GM19238 (cell line): Measurements from ENCODE around the gene WDR88.
"Not testable (repeated sequence)": the region's sequence is repeated elsewhere in the genome, so short reads cannot be mapped to it uniquely, and the experiment has no call there.

ENCODE experiments used
- DNase-seq: peaks from one replicate; pipeline ENCODE4 v3.0.0; 2011; ENCODE audit warnings: low spot score; ENCODE audit not compliant: insufficient read length

The WDR88 gene

DNA sequence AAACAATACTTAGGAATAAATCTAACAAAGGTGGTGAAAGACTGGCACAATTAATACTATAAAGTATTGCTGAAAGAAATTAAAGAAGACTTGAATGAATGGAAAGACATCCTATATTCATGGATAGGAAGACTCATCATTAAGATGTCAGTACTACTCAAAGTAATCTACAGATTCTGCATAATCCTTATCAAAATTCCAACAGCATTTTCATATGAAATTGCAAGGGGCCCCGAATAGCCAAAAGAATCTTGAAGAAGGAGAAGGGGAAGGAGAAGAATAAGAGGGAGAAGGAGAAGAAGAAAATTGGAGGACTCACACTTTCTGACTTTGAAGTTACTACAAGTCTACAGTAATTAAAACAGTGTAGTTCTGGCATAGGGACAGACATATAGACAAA is 36.6 kb downstream of the WDR88 start:
- DNase-seq = no peak

DNA sequence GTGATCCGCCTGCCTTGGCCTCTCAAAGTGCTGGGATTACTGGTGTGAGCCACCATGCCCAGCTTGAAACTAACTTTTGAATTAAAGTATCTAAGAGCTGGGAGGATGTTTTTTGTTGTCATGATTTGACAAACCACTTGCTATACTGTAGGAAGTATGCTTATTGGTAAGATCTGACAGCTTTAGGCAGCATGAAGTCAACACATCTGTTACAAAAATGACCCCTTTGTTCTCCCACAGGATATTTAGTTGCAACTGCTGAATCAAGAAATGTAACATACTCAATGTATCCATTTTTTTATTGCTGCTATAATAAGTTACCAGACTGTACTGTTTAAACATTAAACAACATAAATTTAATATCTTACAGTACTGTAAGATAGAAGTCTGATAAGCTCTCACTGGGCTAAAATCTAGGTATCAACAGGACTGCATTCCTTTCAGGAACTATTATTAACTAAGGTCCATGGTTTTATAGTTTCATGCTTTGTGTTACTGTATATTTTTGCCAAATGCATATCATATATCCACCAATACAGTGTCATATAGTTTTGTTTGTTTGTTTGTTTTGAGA is 39.4 kb downstream of the WDR88 start:
- no peak for DNase-seq

DNA sequence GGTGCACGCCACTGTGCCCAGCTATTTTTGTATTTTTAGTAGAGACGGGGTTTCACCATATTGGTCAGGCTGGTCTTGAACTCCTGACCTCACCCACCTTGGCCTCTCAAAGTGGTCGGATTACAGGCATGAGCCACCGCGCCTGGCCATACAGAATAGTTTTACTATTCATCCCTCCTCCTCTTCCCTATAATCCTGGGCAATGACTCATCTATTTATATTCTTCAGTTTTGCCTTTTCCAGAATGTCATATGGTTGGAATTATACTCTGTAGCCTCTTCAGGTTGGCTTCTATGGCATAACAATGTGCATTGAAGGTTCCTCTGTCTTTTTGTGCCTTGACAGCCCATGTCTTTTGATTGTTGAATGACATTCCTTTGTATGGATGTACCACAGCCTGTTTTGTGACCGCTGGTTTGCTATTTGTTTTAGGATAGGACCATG is 40.0 kb downstream of the WDR88 start:
- DNase-seq = no peak

DNA sequence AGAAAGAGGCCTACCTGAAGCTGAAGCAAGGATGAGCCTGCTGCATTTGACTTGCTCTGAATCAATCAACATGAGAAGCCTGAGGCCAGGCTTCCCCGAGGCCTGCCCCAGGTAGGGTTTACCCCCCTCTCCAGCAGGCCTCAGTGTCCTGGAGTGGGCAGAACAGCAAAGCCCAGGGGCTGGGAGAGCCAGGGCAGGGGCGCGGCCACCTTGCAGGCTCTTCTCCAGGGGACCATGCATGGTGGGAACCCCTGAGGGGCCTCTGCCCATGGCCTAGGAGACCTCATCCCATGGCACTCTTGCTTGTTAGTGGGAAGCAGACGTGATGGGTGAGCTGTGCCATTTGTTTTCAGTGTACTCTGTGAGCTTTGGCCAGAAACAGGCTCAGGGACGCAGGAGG is 42.3 kb downstream of the WDR88 start:
- DNase-seq = no peak

DNA sequence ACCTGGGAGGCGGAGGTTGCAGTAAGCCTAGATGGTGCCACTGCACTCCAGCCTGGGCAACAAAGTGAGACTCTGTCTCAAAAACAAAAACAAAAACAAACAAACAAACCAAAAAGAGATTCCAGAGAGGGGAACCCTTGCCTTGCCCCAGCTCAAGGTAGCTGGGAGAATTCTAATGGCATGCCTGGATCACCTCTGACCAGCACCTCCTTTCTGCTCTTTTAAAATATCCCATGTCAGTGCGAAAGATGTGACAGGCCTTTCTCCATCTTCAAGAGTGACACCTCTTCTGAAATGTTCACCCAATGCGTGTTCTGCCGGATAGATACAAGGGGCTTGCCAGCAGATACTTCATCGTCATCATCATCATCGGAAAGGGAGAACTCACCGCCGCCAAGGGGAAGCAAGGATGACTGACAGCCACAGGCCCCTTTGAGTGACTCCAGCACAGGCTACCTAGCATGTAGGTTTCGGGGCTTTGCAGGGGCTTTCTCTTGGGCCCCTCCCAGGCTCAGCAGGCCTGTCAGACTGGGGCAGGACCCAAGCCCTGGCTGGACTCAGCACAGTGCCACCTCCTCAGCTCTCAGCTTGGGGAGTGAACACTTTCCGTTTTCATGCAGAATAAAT is 43.4 kb downstream of the WDR88 start:
- DNase-seq = no peak

DNA sequence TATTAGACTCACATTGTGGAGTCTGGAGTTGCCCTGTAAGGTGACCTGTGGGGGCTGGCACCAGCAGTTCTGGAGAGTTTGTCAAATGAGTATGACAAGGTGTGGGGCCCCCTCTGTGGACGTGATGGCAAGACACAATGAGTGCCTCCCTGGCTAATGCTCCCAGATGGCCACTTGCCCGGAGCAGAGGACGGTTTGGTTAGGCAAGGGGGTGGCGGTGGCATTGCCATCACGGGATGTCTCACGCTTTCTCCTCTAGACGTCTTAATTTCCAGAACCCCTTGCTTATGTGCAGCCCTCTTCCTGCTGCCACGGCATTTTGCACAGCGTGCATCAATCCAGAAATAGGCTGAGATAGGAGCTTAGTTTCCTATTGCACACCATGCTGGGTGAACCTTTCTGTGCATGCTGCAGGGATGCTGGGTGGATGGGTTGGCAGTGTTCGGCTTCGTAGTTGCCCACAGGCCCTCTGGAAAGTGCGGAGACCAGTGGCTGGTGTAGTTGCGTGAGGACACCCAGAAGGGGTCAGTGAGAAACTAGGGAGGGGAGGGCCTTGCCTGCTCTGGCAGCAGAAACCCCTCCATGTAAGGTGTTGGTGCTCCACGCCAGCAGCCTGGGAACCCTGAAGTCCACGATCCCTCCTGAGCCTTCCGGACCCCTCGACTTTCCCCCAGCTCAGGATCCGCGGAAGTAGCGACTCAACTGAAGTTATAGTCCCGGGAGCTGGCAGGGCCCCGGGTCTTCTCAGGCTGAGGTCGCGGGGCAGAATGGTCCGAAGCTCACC is 44.2 kb downstream of the WDR88 start:
- DNase-seq = no peak

DNA sequence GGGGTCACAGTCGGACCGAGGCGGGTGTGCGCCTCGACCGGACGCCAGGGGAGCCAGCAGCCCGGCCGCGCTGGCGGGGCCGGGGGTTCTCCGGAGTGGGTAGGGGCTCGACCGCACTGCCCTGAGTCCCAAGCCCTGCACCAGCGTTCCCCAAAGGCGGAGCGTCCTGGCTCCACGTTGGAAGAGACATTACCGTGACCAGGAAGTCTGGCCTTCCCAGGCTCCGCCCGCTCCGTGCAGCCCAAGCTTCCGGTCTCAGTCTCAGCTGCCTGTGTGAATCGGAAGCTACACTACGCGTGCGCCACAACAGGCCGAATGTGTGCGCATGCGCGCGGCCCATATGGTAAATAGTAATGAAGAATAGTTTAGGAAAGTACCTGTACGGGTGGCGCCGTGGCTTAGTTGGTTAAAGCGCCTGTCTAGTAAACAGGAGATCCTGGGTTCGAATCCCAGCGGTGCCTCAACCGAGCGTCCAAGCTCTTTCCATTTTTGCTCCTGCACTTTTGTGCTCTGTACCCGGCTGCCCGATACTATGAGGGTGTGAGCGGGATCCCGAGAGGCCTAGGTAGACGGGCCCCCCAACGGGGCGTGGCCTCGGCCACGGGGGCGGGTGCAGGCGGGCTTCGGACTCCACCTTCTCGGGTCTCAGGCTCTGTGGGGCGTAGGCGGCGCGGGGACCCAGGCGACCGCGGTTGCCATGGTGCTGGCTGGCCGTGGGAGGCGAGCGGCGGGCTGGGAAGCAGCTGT is 44.9 kb downstream of the WDR88 start:
- peak; percentile 94 for DNase-seq

DNA sequence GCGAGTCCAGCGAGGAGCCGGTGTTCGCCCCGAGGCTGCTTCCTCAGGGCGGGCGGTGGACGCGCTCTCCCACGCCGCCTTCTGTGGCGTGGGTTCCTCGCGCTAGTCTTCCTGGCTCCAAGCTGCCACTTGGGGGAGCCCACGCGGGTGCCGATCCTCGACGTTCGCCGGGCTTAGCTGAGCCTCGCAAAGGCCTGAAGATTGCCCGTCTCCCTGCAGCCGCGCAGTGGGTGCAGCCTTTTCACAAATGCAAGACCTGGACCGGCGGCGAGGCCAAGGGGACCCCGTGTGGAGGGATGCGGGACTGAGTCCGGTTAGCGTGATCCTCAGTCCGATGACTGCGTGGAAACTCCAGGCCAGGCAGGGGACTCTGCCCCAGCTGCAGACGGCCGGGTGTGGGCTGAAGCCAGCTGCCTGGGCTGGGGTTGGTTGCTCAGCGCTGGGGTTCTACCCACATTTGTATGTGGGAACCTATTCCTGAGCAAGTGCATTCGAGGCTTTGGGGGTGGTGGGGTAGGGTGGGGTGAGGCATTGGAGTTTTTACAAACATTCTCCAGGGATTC is 45.6 kb downstream of the WDR88 start:
- no peak for DNase-seq

DNA sequence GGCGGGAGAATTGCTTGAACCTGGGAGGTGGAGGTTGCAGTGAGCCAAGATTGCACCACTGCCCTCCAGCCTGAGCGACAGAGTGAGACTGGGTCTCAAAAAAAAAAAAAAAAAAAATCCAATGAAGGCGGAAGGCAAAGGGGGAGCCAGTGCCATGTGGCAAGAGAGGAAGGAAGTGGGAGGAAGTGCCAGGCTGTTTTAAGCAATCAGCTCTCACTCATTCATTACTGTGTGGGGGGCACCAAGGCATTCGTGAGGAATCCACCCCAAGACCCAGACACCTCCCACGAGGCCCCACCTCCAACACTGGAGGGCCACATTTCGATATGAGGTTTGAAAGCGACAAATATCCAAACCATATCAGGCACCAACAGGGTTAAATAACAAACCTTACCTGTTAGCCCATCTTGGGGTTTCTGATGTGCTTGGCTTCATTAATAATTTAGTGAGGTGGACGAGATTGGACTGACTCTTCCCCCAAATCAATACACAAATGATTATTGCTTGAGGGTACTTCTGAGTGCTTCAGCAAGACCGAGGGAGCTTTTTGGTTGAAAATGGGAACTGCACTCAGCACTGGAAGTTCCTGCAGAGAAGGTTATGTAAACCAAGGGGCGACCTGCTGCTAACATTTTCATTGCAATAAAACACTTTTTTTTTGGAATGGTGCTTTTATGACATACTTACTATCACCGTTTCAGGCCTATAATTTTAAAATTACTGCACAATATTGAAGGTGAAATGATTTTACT is 54.7 kb downstream of the WDR88 start:
- no peak for DNase-seq

DNA sequence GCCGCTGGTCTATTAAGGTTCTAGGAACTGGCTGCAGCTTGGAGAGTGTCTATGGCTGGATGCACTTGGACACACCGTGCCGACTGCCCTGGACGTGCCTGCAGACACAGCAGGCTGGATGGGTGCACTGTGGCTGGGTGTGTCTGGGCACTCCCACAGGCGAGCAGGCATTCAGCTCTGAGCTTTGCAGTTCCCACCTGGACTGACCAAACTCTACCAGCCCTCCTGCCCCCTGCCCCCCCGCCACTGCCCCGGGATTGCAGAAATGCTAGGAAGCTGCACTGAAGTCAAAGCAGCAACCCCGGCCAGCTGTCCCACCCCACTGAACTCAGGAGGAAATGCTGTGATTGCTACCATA is 55.2 kb downstream of the WDR88 start:
- DNase-seq = no peak

DNA sequence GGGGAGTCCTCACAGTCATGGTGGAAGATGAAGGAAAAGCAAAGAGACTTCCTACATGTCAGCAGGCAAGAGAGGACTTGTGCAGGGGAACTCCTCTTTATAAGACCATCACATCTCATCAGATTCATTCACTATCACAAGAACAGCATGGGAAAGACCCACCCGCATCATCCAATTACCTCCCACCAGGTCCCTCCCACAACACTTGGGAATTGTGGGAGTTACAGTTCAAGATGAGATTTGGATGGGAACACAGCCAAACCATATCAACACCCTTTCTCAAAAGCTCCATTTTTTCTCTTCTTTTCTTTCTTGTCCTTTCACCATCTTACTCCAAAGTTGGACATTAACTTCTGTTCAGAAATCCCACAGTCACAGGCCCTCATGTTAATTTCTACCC is 57.5 kb downstream of the WDR88 start:
- DNase-seq = no peak

DNA sequence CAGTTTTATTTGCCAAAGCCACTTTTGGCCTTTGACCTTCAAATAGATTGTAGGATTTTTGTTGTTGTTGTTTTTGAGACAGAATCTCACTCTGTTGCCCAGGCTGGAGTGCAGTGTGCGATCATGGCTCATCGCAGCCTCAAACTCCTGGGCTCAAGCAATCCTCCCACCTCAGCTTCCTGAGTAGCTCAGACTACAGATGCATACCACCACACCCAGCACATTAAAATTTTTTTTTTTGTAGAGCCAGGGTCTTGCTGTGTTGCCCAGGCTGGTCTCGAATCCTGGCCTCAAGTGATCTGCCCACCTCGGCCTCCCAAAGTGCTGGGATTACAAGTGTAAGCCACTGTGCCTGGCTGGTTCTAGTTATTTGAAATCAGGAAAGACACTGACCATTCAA is 59.2 kb downstream of the WDR88 start:
- not testable (repeated sequence) for DNase-seq

DNA sequence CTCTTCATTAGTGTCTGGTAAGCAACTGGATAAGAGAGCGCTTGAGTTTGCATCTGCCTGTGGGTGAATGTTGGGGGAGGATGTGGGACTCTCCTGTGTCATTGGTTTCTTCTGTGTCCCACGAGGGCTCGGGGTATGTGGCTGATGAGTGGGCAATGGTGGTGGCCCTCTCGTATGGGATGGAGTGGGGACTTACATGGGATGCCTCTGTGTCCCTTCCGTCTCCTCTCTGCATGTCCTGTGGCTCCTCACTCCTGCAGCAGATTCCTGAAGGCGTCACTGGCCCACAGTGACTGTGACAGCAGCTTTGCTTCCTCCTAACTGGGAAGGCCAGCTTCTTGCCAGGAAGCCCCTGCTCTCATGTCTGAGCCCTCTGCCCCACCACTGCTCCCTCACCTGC is 59.6 kb downstream of the WDR88 start:
- peak; percentile 1 for DNase-seq

DNA sequence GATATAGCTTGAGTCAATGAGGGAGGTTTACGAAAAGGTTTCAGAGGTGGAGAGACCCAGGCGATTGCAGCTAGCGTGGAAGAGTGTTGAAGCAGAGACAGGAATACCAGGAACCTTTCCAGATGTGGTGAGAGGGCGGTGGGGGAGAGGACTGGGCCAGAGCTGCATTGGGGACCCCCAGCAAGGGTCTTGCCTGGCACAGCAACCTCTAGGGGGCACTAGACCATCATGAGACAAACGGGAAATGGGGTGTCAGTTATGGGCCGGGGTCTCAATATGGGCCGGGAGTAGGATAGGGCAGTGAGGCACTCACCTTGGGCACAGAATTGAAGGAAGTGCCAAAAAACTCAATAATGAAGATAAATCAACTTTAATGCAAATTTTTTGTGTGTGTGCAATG is 60.1 kb downstream of the WDR88 start:
- DNase-seq = no peak

DNA sequence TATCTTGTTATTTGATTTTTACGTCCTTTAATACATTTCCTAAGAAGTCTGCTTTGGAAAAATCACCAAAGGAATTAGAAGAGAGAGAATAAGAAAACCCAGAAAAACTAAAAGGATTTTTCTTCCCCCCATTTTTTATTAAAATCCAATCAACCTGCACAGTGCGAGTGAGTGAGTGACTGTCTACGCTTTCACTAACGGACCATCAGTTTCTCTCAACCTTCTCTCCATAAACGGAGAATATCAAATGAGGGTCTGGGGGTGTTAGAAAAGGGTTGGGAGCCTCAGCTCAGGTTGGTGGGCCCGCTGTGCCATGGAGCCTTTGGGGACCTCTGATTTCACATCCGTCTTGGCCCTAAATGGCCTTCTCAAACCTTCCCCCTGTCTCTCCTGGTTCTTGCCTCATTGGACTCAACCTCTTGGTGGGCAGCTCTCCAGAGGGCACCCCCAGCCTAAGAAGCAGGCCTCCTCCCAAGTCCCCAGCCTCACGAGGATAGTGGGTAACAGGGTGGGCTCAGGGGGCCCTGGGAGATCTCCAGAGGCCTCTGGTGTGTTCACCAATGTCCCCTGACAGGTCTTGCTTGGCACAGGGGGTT is 61.5 kb downstream of the WDR88 start:
- DNase-seq = no peak

DNA sequence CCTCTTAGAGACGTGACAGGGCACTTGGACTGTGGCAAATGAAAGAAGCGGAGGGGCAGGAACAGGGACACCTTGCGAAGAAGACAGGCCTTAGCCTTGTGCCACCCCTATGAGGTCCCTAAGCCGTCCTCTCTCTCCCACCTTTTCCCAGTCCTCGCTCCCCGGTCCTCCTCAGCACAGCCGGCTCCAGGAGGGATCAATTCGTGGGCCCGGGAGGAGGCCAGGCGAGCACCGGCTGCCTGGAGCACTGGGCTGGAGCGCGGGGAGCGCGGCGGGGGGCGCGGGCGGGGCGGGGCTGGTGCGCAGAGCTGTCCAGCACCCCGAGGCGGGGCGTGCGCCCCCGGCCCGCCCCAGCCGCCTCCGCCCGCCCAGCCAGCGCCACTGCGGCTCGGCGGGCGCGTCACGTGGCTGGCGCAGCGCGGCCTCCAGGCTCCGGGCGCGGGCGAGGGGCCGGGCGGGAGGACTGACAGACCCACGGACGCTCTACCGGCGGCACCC is 62.0 kb downstream of the WDR88 start, which contains the start of gene LRP3:
Gene LRP3, plus strand, starts transcription at position 466 of the 498 bp plus-strand sequence. CDS start 456 bp downstream, outside the sequence.
- no peak for DNase-seq

DNA sequence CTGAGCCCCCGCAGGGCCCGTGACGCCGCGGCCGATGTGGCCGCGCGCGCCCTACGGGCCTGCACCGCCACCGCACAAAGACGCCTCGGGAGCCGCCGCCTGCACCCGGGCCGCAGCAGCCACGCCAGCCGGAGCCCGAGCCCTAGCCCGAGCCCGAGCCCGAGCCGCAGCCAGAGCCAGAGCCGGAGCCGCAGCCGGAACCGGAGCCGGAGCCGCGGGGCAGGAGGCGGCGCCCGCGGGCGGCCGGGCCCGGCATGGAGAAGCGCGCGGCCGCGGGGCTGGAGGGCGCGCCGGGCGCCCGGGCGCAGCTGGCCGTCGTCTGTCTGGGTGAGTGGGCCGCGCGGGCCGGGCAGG is 62.6 kb downstream of the WDR88 start:
- no peak for DNase-seq

DNA sequence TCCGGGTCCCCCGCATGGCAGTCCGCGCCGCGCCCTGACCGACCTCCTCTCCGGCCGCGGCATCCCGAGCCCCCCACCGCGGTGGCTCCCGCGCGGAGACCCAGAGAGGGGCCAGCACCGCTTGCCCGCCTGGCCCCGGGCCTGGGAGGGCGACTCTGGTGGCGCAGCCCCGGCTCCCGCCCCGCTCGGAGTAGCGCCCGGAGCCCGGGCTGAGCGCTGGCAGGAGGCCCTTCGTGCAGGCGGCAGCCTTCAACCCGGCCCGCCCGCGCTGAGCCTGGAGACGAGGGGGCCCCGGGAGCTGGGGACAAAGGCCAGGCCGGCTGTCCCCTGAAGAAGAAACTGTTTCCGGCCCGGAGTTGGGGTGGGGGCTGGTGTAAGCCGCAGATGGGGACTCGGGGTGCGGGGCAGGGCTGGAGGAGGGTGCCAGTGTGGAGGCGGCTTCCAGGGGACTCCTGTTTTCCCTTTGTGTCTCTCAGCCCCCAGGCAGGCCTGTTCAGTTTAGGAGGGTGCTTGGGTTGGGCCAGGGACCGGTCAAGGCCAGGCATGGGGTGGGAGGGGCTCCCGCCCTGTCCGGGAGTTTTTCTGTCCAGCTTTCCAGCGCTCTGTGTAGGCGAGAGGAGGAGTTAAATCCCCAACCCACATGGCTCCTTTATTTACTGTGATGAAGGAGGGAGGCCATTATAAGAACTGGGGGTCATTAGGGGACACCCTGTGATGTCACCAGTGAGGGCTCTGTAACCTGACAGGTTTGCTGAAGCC is 63.2 kb downstream of the WDR88 start:
- no peak for DNase-seq

DNA sequence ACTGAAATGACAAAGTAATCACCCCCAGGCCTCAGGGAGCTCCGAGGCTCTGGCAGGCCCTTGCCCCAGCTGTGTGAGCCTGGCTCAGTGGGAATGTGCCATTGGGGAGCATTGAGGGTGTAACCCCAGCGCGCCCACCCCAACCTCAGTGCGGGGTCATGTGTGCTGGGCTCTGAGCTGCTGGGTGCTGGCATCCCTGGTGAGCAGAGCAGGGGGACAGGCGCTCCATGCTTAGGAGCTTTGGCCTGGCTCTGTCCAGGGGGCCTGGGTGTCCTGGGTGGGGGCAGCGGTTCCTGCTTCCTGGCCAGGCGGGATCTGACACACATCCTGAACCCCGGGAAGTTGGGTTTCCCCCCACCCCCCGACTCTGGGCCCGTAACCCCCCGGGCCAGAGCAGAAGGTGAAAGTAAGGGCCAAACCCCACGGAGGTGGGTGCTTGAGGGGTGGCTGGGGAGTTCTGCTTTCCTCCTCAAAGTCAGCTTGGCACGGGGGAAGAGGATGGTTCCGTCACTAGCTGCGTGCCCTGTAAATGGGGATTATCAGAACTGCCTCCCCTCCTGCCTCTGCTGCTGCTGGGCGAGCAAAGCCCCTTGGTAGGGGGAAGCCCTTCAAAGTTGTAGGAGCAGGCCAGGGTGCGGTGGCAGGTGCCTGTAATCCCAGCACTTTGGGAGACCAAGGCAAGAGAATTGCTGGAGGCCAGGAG is 63.9 kb downstream of the WDR88 start:
- DNase-seq = no peak
